ENCODE results near the gene SLFN12L.

Gene SLFN12L

GRCh38 chr17:35553310-35553709 is 15.8 kb upstream of the SLFN12L start:
- H3K4me1 ChIP-seq (ENCODE audit: low read length), result peaks cover 6% of the 10 kb centered on the region
- H4K20me1 ChIP-seq (ENCODE audit: insufficient read depth, low read length), result no peaks in the 10 kb centered on the region
- H3K36me3 ChIP-seq (replicated peaks; ENCODE audit: low read depth, low read length), result no peaks in the 10 kb centered on the region
- H3K27me3 ChIP-seq (ENCODE audit: low read depth, low read length), result peaks cover 17% of the 10 kb centered on the region; the same call in 1 of the 2 replicates
- no peak overlapping the region for H2AFZ ChIP-seq (ENCODE audit: low read depth, low read length)
- no peak overlapping the region for H3K9ac ChIP-seq (ENCODE audit: low read length)
- H3K79me2 ChIP-seq (ENCODE audit: low read length), result no peaks in the 10 kb centered on the region
- TF ChIP-seq CTCF (IDR thresholded peaks at IDR 0.05; ENCODE audit: low read depth, low read length), result no peak
- no peak for TF ChIP-seq EZH2phosphoT487 (IDR thresholded peaks at IDR 0.05; ENCODE audit: low read depth)
- no peaks in the 10 kb centered on the region for H3K9me3 ChIP-seq (ENCODE audit: insufficient read depth, low read length)
- H3K4me3 ChIP-seq (ENCODE audit: low read length), result no peak overlapping the region
- no peak overlapping the region for H3K4me2 ChIP-seq (ENCODE audit: low read length)
- H3K27ac ChIP-seq (ENCODE audit: low read length), result no peak overlapping the region

- H3K36me3 ChIP-seq (replicated peaks; ENCODE audit: low read depth, low read length), result no peaks in the 10 kb centered on the region
- no peak overlapping the region for H3K27ac ChIP-seq (ENCODE audit: low read length)
- H3K9me3 ChIP-seq (ENCODE audit: insufficient read depth, low read length), result no peaks in the 10 kb centered on the region
- H3K4me2 ChIP-seq (ENCODE audit: low read length), result no peak overlapping the region
- no peak for TF ChIP-seq EZH2phosphoT487 (IDR thresholded peaks at IDR 0.05; ENCODE audit: low read depth)
- TF ChIP-seq CTCF (IDR thresholded peaks at IDR 0.05; ENCODE audit: low read depth, low read length), result no peak
- H3K4me1 ChIP-seq (ENCODE audit: low read length), result peaks cover 35% of the 10 kb centered on the region
- no peak overlapping the region for H3K4me3 ChIP-seq (ENCODE audit: low read length)
- H4K20me1 ChIP-seq (ENCODE audit: insufficient read depth, low read length), result no peaks in the 10 kb centered on the region
- H3K9ac ChIP-seq (ENCODE audit: low read length), result no peak overlapping the region
- no peak overlapping the region for H2AFZ ChIP-seq (ENCODE audit: low read depth, low read length)
- H3K79me2 ChIP-seq (ENCODE audit: low read length), result no peaks in the 10 kb centered on the region
- H3K27me3 ChIP-seq (ENCODE audit: low read depth, low read length), result peaks cover 14% of the 10 kb centered on the region; the same call in 1 of the 2 replicates
Observed at GRCh38 chr17:35548978-35549377, 11.5 kb upstream of the SLFN12L start.

GRCh38 chr17:35548208-35548810 is 10.8 kb upstream of the SLFN12L start:
- TF ChIP-seq EZH2phosphoT487 (IDR thresholded peaks at IDR 0.05; ENCODE audit: low read depth), result no peak
- no peak for TF ChIP-seq CTCF (IDR thresholded peaks at IDR 0.05; ENCODE audit: low read depth, low read length)
- Histone ChIP-seq H3K27ac (ENCODE audit: low read length) (no peak overlapping the region), H3K4me3 (ENCODE audit: low read length) (no peak overlapping the region), H4K20me1 (ENCODE audit: insufficient read depth, low read length) (no peaks in the 10 kb centered on the region), H3K4me2 (ENCODE audit: low read length) (no peak overlapping the region), H3K27me3 (ENCODE audit: low read depth, low read length) (peaks cover 14% of the 10 kb centered on the region; the same call in 1 of the 2 replicates), H2AFZ (ENCODE audit: low read depth, low read length) (no peak overlapping the region), H3K9me3 (ENCODE audit: insufficient read depth, low read length) (no peaks in the 10 kb centered on the region), H3K36me3 (replicated peaks; ENCODE audit: low read depth, low read length) (no peaks in the 10 kb centered on the region), H3K4me1 (ENCODE audit: low read length) (peaks cover 37% of the 10 kb centered on the region), H3K79me2 (ENCODE audit: low read length) (no peaks in the 10 kb centered on the region), H3K9ac (ENCODE audit: low read length) (no peak overlapping the region)

GRCh38 chr17:35546487-35546886 is 9.0 kb upstream of the SLFN12L start:
- Histone ChIP-seq H3K27ac (ENCODE audit: low read length) (peak overlapping the region; percentile 86), H2AFZ (ENCODE audit: low read depth, low read length) (no peak overlapping the region)

More at GRCh38 chr17:35546487-35546886, 9.0 kb upstream of the SLFN12L start:
- Histone ChIP-seq H3K79me2 (ENCODE audit: low read length) (no peaks in the 10 kb centered on the region), H3K4me3 (ENCODE audit: low read length) (peak overlapping the region; percentile 6; the same call in 1 of the 2 replicates), H3K9ac (ENCODE audit: low read length) (no peak overlapping the region; the same call in 1 of the 2 replicates), H3K4me2 (ENCODE audit: low read length) (peak overlapping the region; percentile 58), H3K4me1 (ENCODE audit: low read length) (peaks cover 41% of the 10 kb centered on the region), H3K36me3 (replicated peaks; ENCODE audit: low read depth, low read length) (no peaks in the 10 kb centered on the region), H3K9me3 (ENCODE audit: insufficient read depth, low read length) (no peaks in the 10 kb centered on the region), H4K20me1 (ENCODE audit: insufficient read depth, low read length) (no peaks in the 10 kb centered on the region), H3K27me3 (ENCODE audit: low read depth, low read length) (peaks cover 8% of the 10 kb centered on the region; the same call in 1 of the 2 replicates)
- TF ChIP-seq CTCF (IDR thresholded peaks at IDR 0.05; ENCODE audit: low read depth, low read length), result no peak
- TF ChIP-seq EZH2phosphoT487 (IDR thresholded peaks at IDR 0.05; ENCODE audit: low read depth), result no peak
